ENCODE results near the gene POLG. TPM values are rescaled to one million over a fixed set of nuclear protein-coding genes. Genes with fewer than 3 reads are reported as not detected.

POLG gene
- total and polyA plus RNA-seq, 8 donors: 22.7 to 172 (median 54.7) TPM

DNA sequence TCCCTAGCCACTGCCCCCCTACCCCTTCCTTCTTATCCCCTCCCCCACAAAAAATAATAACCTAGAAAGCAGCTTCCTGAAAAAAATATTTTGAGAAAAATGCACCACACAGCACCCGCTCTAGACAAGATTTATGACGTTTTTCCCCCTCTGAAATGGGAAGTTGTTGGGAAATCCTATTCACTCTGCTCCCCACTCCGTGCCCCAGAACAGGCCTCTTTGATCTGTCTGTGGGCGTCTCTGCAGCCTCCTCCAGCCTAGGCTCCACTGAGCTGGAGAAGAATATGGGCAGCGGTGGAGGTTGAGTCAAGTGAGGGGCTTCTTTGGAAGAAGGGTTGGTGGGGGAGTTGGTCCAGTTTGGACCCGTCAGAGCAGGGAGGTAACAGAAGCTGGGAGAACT lies 28.5 kb upstream of the POLG start:
- intact Hi-C loops (cut with DNase I; ENCODE audit: low total_unique reads): loop anchor here (5.0 kb wide), 1 partner anchor 69 kb away; no protein-coding TSS in a partner anchor
- no peaks in the 10 kb centered on the region for H3K9me3 ChIP-seq
- 11 to 21% (median 13%) methylated on average over 6 of the region's 6 CpGs for WGBS, 5 donors
- no peaks in the 10 kb centered on the region for H3K36me3 ChIP-seq
- DNase-seq: no peak
- H3K4me1 ChIP-seq: peaks cover 26 to 48% (median 40%) of the 10 kb centered on the region in 4 donors
- H3K4me3 ChIP-seq: no peak overlapping the region
- H3K27me3 ChIP-seq: peaks cover 70 to 100% (median 98%) of the 10 kb centered on the region in 3 donors
- H3K27ac ChIP-seq: no peak overlapping the region
- TF ChIP-seq EP300 (IDR thresholded peaks at IDR 0.05): no peak
- TF ChIP-seq, protein P1, sequence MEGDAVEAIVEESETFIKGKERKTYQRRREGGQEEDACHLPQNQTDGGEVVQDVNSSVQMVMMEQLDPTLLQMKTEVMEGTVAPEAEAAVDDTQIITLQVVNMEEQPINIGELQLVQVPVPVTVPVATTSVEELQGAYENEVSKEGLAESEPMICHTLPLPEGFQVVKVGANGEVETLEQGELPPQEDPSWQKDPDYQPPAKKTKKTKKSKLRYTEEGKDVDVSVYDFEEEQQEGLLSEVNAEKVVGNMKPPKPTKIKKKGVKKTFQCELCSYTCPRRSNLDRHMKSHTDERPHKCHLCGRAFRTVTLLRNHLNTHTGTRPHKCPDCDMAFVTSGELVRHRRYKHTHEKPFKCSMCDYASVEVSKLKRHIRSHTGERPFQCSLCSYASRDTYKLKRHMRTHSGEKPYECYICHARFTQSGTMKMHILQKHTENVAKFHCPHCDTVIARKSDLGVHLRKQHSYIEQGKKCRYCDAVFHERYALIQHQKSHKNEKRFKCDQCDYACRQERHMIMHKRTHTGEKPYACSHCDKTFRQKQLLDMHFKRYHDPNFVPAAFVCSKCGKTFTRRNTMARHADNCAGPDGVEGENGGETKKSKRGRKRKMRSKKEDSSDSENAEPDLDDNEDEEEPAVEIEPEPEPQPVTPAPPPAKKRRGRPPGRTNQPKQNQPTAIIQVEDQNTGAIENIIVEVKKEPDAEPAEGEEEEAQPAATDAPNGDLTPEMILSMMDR (IDR thresholded peaks at IDR 0.05): no peak
- TF ChIP-seq POLR2AphosphoS5 (IDR thresholded peaks at IDR 0.05): no peak
- no peak for TF ChIP-seq POLR2A (IDR thresholded peaks at IDR 0.05)

DNA sequence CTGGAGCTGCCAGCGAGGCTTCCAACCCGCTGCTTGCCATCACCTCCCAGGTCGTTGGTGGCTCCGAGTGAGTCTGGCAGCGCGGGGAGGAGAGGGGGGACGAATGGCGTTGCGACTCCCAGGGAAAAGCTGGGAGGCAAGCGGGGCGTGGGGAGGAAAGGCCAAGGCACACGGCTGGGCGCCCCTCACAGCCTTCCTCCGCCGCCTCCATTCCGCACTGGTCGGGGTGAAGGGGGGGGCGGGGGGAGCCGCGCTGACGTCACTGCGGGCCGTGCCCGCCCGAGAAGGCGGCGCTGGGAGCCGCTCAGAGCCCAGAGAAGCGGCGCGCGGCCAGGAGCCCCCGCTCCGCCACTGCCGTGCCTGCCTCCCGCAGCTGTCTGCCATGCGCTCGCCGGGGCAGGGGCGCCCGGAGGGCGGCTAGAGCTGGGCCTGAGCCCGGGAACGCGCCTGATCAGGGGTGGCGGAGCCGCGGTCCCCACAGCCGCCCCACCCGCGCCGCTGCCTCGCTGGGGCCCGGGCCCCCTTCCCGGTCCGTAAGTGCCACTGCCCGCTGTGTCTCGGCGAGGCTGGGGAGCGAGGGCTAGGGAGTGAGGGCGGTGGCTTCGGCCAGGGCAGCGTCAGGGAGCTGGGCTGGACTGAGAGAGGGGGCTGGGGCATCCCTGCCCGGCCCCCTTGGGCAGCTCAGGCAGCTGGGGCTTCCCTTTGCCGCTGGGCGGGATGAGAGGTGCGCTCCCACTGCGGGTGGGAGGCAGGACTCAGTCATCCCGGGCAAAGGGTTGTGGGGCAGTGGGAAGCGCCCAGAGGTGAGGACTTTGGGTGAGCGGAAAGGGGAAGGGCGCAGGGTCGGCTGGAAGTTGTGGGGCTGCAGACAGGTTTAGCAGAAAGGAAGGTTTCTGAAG lies 27.8 kb upstream of the POLG start:
- 4 to 13% (median 6%) methylated on average over 46 to 73 of the region's 73 CpGs for WGBS, 5 donors
- intact Hi-C loops (cut with DNase I; ENCODE audit: low total_unique reads): loop anchor here (5.0 kb wide), 1 partner anchor 70 kb away; no protein-coding TSS in a partner anchor

DNA sequence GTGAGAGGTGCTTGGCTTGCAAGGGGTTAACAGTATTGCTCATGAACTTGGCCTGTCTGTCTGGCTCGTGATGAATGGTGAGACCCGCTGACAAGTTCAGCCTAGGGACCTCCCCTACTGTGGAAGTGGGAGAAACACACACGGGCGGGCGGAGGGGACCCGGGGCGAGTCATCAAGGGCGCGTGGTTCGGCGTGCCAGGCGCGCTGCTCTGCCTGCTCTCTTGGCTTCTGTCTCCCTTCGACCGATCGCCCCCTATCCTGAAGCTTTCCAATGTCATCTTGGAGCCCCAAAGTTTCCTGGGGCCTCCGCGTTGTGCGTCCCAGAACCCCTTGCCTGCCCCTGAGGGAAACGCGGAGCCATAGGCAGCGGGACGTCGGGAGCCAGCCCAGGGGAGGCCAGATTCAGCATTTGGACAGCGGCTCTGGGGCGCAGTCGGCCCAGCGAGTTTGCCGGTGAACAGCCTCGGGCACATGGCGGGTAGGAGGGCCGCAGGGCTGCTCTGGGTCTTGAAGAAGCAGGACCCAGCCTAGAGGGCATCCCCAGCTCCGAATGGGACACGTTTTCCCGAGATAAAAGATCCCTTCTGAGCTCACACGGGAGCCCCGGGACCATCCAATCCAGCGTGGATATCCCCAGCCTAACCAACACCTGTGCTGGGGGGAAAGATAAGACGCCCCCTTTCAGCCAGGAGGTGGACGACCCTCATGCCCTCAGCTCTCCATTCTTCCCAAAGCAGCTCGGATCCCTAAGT lies 27.0 kb upstream of the POLG start:
- H3K4me1 ChIP-seq: peaks cover 16 to 35% (median 29%) of the 10 kb centered on the region in 4 donors
- H3K27me3 ChIP-seq: peaks cover 56 to 100% (median 98%) of the 10 kb centered on the region in 3 donors
- H3K4me3 ChIP-seq: peak overlapping the region in 2 of 4 donors; percentile 16 to 27
- intact Hi-C loops (cut with DNase I; ENCODE audit: low total_unique reads): loop anchor here (5.0 kb wide), 1 partner anchor 71 kb away; no protein-coding TSS in a partner anchor
- WGBS, 5 donors: 3 to 14% (median 12%) methylated on average over 21 to 41 of the region's 41 CpGs
- H3K9me3 ChIP-seq: no peaks in the 10 kb centered on the region
- TF ChIP-seq POLR2A (IDR thresholded peaks at IDR 0.05) (no peak), POLR2AphosphoS5 (IDR thresholded peaks at IDR 0.05) (no peak), EP300 (IDR thresholded peaks at IDR 0.05) (no peak)
- TF ChIP-seq, protein P1 (IDR thresholded peaks at IDR 0.05): no peak
- no peak overlapping the region for H3K27ac ChIP-seq
- peak; percentile 59 to 92 for DNase-seq
- no peaks in the 10 kb centered on the region for H3K36me3 ChIP-seq

More for the DNA sequence above, 27.8 kb upstream of the POLG start:
- TF ChIP-seq, protein P1 (IDR thresholded peaks at IDR 0.05): no peak
- TF ChIP-seq POLR2AphosphoS5 (IDR thresholded peaks at IDR 0.05) (no peak), POLR2A (IDR thresholded peaks at IDR 0.05) (no peak), EP300 (IDR thresholded peaks at IDR 0.05) (no peak)
- DNase-seq: peak in 1 of 2 donors; percentile 21
- H3K27ac ChIP-seq: no peak overlapping the region
- H3K4me3 ChIP-seq: peak overlapping the region in 2 of 4 donors; percentile 16 to 27
- peaks cover 21 to 41% (median 34%) of the 10 kb centered on the region in 4 donors for H3K4me1 ChIP-seq
- peaks cover 64 to 100% (median 98%) of the 10 kb centered on the region in 3 donors for H3K27me3 ChIP-seq
- no peaks in the 10 kb centered on the region for H3K36me3 ChIP-seq
- H3K9me3 ChIP-seq: no peaks in the 10 kb centered on the region

All from stomach (tissue), 9 donors.